GM23338 (cell line): ENCODE data around the gene GAS6. TPM values are rescaled to one million over a fixed set of nuclear protein-coding genes. Genes with fewer than 3 reads are reported as not detected.
A peak's percentile ranks its signal among the peaks of the same experiment; 100 is the strongest.

Experiments
- ATAC-seq: fragments of 200-7000 bp; cut with Tn5 transposase; 3 replicates; pipeline ENCODE4 v1.9.1; 2020
- DNase-seq: peaks from one replicate; pipeline ENCODE4 v3.0.0-alpha.2; 2015; ENCODE audit warnings: low spot score
- H2AFZ ChIP-seq: fragments of 200-600 bp; sonication (generic); 2 replicates; pipeline ENCODE4 v1.8.0; 2016; ENCODE audit warnings: antibody characterized with exemption, mild to moderate bottlenecking, moderate library complexity
- H3F3A ChIP-seq: fragments of 200-600 bp; sonication (generic); replicated peaks from 2 replicates; pipeline ENCODE4 v1.8.0; 2017; ENCODE audit warnings: antibody characterized with exemption, mixed run types, low read depth
- H3K27ac ChIP-seq: fragments of 200-600 bp; sonication (generic); 2 replicates; pipeline ENCODE4 v1.6.1; 2016; ENCODE audit warnings: low read depth
- H3K27me3 ChIP-seq: fragments of 200-600 bp; sonication (generic); 2 replicates; pipeline ENCODE4 v1.8.0; 2016; ENCODE audit warnings: mild to moderate bottlenecking, mixed run types, moderate library complexity; ENCODE audit not compliant: insufficient read depth
- H3K36me3 ChIP-seq: fragments of 200-600 bp; sonication (generic); 2 replicates; pipeline ENCODE4 v1.8.0; 2016; ENCODE audit warnings: mild to moderate bottlenecking; ENCODE audit not compliant: insufficient read depth
- H3K4me1 ChIP-seq: fragments of 200-600 bp; sonication (generic); 2 replicates; pipeline ENCODE4 v1.8.0; 2016; ENCODE audit warnings: mild to moderate bottlenecking, moderate library complexity; ENCODE audit not compliant: insufficient read depth
- H3K4me2 ChIP-seq: fragments of 200-600 bp; sonication (generic); 2 replicates; pipeline ENCODE4 v1.7.1; 2017; ENCODE audit warnings: mixed run types
- H3K4me3 ChIP-seq: fragments of 200-600 bp; sonication (generic); 2 replicates; pipeline ENCODE4 v1.6.1; 2016; ENCODE audit warnings: mixed run types
- H3K79me2 ChIP-seq: fragments of 200-600 bp; sonication (generic); replicated peaks from 2 replicates; pipeline ENCODE4 v1.8.0; 2017; ENCODE audit warnings: mild to moderate bottlenecking; ENCODE audit not compliant: insufficient read depth
- H3K9me2 ChIP-seq: fragments of 200-600 bp; sonication (generic); 2 replicates; pipeline ENCODE4 v1.8.0; 2017; ENCODE audit not compliant: insufficient read depth
- H4K20me1 ChIP-seq: fragments of 200-600 bp; sonication (generic); replicated peaks from 2 replicates; pipeline ENCODE4 v1.8.0; 2017; ENCODE audit warnings: mild to moderate bottlenecking; ENCODE audit not compliant: insufficient read depth
- H3K27ac Mint-ChIP-seq: 2 replicates; pipeline ENCODE4 v1.8.0; 2020; ENCODE audit warnings: inconsistent platforms, mild to moderate bottlenecking, moderate library complexity, mixed read lengths
- H3K27me3 Mint-ChIP-seq: 3 replicates; pipeline ENCODE4 v1.8.0; 2022; ENCODE audit warnings: low read depth, mild to moderate bottlenecking, moderate library complexity, mixed read lengths, inconsistent platforms; ENCODE audit not compliant: insufficient read depth, poor library complexity
- H3K36me3 Mint-ChIP-seq: 3 replicates; pipeline ENCODE4 v1.8.0; 2021; ENCODE audit warnings: low read depth, mild to moderate bottlenecking, inconsistent platforms, moderate library complexity, mixed read lengths
- H3K4me1 Mint-ChIP-seq: 3 replicates; pipeline ENCODE4 v1.8.0; 2020; ENCODE audit warnings: mild to moderate bottlenecking, inconsistent platforms, mixed read lengths
- H3K4me3 Mint-ChIP-seq: 3 replicates; pipeline ENCODE4 v1.8.0; 2021; ENCODE audit warnings: moderate library complexity, mild to moderate bottlenecking, inconsistent platforms, mixed read lengths
- H3K9me3 Mint-ChIP-seq: 3 replicates; pipeline ENCODE4 v1.8.0; 2020; ENCODE audit warnings: moderate library complexity, mild to moderate bottlenecking, inconsistent platforms, mixed read lengths
- JUNB ChIP-seq: IDR thresholded peaks from one replicate; pipeline ENCODE4 v1.6.1; 2016; ENCODE audit warnings: antibody characterized with exemption; ENCODE audit not compliant: unreplicated experiment
- polyA plus RNA-seq: library from polyadenylated mRNA; unstranded; fragments of >200 nt; fragmentation: Nextera tagmentation; extraction: Ambion mirVana; gene quantifications from 2 replicates; pipeline ENCODE4 v1.2.1, GENCODE V29; 2016
- total RNA-seq: library from RNA; depleted of rRNA; stranded (reverse); fragments of >200 nt; shearing (Covaris generic); gene quantifications from 2 replicates; pipeline ENCODE4 v1.2.3, GENCODE V29; 2014
- TF ChIP-seq, protein P1 (sequence below), 2 experiments: fragments of 200-600 bp in 1 of 2; sonication (generic) in 1 of 2; conservative IDR thresholded peaks; 2 replicates each; pipeline versions ENCODE4 v1.5.1 to v1.6.1; 2016 to 2017; ENCODE audit warnings: antibody characterized with exemption in 2 of 2, low read depth in 2 of 2, mild to moderate bottlenecking in 2 of 2, moderate library complexity in 1 of 2
- TF ChIP-seq, protein P2 (sequence below): fragments of 250-450 bp; sonication (Bioruptor Pico); IDR thresholded peaks from 2 replicates; pipeline ENCODE4 v1.5.0; 2020; ENCODE audit warnings: mild to moderate bottlenecking, moderate library complexity
- TF ChIP-seq, protein P3 (sequence below): IDR thresholded peaks from one replicate; pipeline ENCODE4 v1.6.1; 2018; ENCODE audit warnings: antibody characterized with exemption; ENCODE audit not compliant: unreplicated experiment
- TF ChIP-seq, protein P4 (sequence below): IDR thresholded peaks from 2 replicates; pipeline ENCODE4 v1.6.1; 2016; ENCODE audit warnings: antibody characterized with exemption

GAS6 gene
- total and polyA plus RNA-seq, 2 experiments from 2014 or later, result 7.9 to 21.2 TPM

DNA sequence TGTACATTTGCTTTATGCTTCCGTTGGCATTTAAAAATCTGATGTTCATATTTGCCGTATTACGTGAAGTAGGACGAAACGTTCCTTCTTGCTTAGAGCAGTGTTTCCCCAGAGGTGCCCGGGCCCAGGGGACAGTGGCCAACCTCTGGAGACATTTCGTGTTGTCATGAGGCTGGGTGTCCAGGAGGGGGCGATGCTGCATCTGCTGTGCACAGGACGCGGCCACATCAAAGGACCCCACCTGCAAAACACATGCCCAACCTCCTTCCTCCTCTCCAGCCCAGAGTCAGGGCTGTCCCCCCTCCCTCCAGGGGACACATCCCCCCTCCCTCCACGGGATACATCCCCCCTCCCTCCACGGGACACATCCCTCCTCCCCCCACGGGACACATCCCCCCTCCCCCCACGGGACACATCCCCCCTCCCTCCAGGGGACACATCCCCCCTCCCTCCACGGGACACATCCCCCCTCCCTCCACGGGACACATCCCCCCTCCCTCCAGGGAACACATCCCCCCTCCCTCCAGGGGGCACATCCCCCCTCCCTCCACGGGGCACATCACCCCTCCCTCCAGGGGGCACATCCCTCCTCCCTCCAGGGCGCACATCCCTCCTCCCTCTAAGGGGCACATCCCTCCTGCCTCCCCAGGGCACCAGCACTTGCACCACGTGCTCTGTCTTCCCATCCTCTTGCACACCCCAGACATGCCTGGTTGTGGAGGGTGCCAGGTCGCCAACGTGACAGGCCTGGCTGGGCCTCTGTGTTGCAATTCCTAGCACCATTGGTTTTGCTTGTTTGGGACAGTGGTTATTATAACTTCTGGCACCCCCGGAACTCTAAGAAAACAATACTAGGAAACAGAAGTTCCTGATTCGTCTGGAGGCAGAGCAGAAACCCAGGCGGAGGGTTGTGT, 46.7 kb downstream of the GAS6 start:
- H4K20me1 ChIP-seq, result no peaks in the 10 kb centered on the region
- no peak for TF ChIP-seq JUNB
- TF ChIP-seq, protein P1, sequence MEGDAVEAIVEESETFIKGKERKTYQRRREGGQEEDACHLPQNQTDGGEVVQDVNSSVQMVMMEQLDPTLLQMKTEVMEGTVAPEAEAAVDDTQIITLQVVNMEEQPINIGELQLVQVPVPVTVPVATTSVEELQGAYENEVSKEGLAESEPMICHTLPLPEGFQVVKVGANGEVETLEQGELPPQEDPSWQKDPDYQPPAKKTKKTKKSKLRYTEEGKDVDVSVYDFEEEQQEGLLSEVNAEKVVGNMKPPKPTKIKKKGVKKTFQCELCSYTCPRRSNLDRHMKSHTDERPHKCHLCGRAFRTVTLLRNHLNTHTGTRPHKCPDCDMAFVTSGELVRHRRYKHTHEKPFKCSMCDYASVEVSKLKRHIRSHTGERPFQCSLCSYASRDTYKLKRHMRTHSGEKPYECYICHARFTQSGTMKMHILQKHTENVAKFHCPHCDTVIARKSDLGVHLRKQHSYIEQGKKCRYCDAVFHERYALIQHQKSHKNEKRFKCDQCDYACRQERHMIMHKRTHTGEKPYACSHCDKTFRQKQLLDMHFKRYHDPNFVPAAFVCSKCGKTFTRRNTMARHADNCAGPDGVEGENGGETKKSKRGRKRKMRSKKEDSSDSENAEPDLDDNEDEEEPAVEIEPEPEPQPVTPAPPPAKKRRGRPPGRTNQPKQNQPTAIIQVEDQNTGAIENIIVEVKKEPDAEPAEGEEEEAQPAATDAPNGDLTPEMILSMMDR (conservative IDR thresholded peaks at IDR 0.05; ENCODE audit: low read depth in 2 of 2), result peak; percentile 63 to 94
- H3K36me3 ChIP-seq, result no peaks in the 10 kb centered on the region

DNA sequence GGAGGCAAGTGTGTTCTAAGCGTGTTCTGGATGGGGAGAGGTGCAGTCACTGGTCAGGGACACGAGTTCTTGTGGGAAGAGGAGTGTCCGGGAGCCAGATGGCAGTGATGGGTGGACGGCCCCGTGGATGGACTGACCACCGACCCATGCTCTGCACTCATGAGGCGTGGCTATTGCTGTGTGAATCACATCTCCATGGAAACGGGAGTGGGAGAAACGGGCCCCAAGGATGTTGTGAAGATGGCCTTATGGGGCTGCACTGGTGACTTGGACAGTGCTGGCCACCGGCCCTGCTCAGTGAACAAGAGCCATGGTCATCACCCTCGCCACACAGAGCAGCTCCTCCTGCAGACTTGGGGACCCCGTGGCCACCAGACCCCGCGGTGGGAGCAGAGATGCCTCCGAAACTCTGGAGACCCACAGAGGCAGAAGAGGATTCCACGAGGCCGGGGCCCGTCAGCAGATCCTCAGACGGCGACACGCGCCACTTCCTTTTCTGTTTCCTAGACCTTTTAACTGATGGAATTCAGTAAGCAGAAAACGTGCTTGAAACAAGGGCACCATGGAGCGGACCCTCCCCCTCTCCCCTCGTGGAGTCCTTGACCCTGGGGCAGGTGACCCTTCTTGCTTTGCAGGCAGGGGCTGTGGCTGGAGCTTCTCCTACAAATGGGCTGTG, 47.5 kb downstream of the GAS6 start:
- H3K27me3 Mint-ChIP-seq, result peaks cover 15% of the 10 kb centered on the region
- H3K27ac ChIP-seq, result no peak overlapping the region
- TF ChIP-seq, protein P2, sequence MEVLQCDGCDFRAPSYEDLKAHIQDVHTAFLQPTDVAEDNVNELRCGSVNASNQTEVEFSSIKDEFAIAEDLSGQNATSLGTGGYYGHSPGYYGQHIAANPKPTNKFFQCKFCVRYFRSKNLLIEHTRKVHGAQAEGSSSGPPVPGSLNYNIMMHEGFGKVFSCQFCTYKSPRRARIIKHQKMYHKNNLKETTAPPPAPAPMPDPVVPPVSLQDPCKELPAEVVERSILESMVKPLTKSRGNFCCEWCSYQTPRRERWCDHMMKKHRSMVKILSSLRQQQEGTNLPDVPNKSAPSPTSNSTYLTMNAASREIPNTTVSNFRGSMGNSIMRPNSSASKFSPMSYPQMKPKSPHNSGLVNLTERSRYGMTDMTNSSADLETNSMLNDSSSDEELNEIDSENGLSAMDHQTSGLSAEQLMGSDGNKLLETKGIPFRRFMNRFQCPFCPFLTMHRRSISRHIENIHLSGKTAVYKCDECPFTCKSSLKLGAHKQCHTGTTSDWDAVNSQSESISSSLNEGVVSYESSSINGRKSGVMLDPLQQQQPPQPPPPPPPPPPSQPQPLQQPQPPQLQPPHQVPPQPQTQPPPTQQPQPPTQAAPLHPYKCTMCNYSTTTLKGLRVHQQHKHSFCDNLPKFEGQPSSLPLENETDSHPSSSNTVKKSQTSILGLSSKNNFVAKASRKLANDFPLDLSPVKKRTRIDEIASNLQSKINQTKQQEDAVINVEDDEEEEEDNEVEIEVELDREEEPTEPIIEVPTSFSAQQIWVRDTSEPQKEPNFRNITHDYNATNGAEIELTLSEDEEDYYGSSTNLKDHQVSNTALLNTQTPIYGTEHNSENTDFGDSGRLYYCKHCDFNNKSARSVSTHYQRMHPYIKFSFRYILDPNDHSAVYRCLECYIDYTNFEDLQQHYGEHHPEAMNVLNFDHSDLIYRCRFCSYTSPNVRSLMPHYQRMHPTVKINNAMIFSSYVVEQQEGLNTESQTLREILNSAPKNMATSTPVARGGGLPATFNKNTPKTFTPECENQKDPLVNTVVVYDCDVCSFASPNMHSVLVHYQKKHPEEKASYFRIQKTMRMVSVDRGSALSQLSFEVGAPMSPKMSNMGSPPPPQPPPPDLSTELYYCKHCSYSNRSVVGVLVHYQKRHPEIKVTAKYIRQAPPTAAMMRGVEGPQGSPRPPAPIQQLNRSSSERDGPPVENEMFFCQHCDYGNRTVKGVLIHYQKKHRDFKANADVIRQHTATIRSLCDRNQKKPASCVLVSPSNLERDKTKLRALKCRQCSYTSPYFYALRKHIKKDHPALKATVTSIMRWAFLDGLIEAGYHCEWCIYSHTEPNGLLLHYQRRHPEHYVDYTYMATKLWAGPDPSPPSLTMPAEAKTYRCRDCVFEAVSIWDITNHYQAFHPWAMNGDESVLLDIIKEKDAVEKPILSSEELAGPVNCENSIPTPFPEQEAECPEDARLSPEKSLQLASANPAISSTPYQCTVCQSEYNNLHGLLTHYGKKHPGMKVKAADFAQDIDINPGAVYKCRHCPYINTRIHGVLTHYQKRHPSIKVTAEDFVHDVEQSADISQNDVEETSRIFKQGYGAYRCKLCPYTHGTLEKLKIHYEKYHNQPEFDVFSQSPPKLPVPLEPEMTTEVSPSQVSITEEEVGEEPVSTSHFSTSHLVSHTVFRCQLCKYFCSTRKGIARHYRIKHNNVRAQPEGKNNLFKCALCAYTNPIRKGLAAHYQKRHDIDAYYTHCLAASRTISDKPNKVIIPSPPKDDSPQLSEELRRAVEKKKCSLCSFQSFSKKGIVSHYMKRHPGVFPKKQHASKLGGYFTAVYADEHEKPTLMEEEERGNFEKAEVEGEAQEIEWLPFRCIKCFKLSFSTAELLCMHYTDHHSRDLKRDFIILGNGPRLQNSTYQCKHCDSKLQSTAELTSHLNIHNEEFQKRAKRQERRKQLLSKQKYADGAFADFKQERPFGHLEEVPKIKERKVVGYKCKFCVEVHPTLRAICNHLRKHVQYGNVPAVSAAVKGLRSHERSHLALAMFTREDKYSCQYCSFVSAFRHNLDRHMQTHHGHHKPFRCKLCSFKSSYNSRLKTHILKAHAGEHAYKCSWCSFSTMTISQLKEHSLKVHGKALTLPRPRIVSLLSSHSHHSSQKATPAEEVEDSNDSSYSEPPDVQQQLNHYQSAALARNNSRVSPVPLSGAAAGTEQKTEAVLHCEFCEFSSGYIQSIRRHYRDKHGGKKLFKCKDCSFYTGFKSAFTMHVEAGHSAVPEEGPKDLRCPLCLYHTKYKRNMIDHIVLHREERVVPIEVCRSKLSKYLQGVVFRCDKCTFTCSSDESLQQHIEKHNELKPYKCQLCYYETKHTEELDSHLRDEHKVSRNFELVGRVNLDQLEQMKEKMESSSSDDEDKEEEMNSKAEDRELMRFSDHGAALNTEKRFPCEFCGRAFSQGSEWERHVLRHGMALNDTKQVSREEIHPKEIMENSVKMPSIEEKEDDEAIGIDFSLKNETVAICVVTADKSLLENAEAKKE (CRISPR knock-in tag), result no peak
- TF ChIP-seq, protein P3, sequence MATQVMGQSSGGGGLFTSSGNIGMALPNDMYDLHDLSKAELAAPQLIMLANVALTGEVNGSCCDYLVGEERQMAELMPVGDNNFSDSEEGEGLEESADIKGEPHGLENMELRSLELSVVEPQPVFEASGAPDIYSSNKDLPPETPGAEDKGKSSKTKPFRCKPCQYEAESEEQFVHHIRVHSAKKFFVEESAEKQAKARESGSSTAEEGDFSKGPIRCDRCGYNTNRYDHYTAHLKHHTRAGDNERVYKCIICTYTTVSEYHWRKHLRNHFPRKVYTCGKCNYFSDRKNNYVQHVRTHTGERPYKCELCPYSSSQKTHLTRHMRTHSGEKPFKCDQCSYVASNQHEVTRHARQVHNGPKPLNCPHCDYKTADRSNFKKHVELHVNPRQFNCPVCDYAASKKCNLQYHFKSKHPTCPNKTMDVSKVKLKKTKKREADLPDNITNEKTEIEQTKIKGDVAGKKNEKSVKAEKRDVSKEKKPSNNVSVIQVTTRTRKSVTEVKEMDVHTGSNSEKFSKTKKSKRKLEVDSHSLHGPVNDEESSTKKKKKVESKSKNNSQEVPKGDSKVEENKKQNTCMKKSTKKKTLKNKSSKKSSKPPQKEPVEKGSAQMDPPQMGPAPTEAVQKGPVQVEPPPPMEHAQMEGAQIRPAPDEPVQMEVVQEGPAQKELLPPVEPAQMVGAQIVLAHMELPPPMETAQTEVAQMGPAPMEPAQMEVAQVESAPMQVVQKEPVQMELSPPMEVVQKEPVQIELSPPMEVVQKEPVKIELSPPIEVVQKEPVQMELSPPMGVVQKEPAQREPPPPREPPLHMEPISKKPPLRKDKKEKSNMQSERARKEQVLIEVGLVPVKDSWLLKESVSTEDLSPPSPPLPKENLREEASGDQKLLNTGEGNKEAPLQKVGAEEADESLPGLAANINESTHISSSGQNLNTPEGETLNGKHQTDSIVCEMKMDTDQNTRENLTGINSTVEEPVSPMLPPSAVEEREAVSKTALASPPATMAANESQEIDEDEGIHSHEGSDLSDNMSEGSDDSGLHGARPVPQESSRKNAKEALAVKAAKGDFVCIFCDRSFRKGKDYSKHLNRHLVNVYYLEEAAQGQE, result no peak
- TF ChIP-seq, protein P4, sequence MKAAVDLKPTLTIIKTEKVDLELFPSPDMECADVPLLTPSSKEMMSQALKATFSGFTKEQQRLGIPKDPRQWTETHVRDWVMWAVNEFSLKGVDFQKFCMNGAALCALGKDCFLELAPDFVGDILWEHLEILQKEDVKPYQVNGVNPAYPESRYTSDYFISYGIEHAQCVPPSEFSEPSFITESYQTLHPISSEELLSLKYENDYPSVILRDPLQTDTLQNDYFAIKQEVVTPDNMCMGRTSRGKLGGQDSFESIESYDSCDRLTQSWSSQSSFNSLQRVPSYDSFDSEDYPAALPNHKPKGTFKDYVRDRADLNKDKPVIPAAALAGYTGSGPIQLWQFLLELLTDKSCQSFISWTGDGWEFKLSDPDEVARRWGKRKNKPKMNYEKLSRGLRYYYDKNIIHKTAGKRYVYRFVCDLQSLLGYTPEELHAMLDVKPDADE, result no peak

More for the DNA sequence above, 46.7 kb downstream of the GAS6 start:
- peaks cover 15% of the 10 kb centered on the region for H3K27me3 Mint-ChIP-seq
- H3K36me3 Mint-ChIP-seq, result peaks cover 8% of the 10 kb centered on the region
- H3K9me3 Mint-ChIP-seq, result peaks cover 7% of the 10 kb centered on the region; the same call in 2 of the 3 replicates
- H3K4me1 Mint-ChIP-seq, result no peaks in the 10 kb centered on the region; the same call in 2 of the 3 replicates
- DNase-seq (peak; percentile 87), ATAC-seq (peak; percentile 47)
- Histone ChIP-seq H3F3A (no peaks in the 10 kb centered on the region), H3K27ac (no peak overlapping the region), H3K4me1 (no peaks in the 10 kb centered on the region), H3K4me3 (no peak overlapping the region), H3K4me2 (no peak overlapping the region), H2AFZ (no peak overlapping the region), H3K9me2 (no peaks in the 10 kb centered on the region), H3K27me3 (no peaks in the 10 kb centered on the region), H3K79me2 (no peaks in the 10 kb centered on the region)
- H3K27ac Mint-ChIP-seq, result peak overlapping the region; percentile 52
- no peak overlapping the region for H3K4me3 Mint-ChIP-seq

More for the DNA sequence above, 47.5 kb downstream of the GAS6 start:
- Histone ChIP-seq H4K20me1 (no peaks in the 10 kb centered on the region), H3K9me2 (no peaks in the 10 kb centered on the region), H3K36me3 (no peaks in the 10 kb centered on the region), H3K4me3 (no peak overlapping the region), H3K27me3 (no peaks in the 10 kb centered on the region), H2AFZ (no peak overlapping the region), H3K4me1 (no peaks in the 10 kb centered on the region), H3K4me2 (no peak overlapping the region), H3F3A (no peaks in the 10 kb centered on the region), H3K79me2 (no peaks in the 10 kb centered on the region)
- Mint-ChIP-seq H3K36me3 (peaks cover 8% of the 10 kb centered on the region), H3K4me1 (no peaks in the 10 kb centered on the region; the same call in 2 of the 3 replicates), H3K9me3 (peaks cover 7% of the 10 kb centered on the region; the same call in 2 of the 3 replicates), H3K27ac (no peak overlapping the region), H3K4me3 (no peak overlapping the region)
- DNase-seq, result no peak
- no peak for ATAC-seq
